HG02852 (cell line): Measurements from ENCODE around the gene IP6K1.
"Not testable (repeated sequence)": the region's sequence is repeated elsewhere in the genome, so short reads cannot be mapped to it uniquely, and the experiment has no call there.

Source experiments
- ATAC-seq: cut with Tn5 transposase; IDR thresholded peaks from one replicate; pipeline ENCODE4 v1.9.1; 2021; ENCODE audit warnings: mild to moderate bottlenecking, moderate library complexity; ENCODE audit not compliant: unreplicated experiment

The IP6K1 gene

GRCh38 chr3:49771340-49771938, 14.9 kb downstream of the IP6K1 start:
- ATAC-seq, result no peak

DNA sequence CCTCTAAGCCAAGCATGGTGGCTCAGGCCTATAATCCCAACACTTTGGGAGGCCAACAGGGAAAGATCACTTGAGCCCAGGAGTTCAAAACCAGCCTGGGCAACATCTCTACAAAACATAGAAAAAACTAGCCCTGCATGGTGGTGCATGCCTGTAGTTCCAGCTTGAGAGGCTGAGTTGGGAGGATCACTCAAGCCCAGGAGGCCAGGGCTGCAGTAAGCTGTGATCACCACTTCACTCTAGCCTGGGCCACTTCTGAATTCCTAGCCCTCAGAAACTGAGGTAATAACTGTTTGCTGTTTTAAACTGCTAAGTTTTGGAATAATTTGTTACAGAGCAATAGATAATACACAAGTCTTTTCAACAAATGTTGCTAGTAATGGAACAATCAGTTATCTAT, 16.4 kb downstream of the IP6K1 start:
- ATAC-seq, result no peak

GRCh38 chr3:49769286-49769915, 16.9 kb downstream of the IP6K1 start:
- ATAC-seq, result no peak

GRCh38 chr3:49763981-49764380, 22.4 kb downstream of the IP6K1 start:
- ATAC-seq, result no peak

GRCh38 chr3:49761661-49762060, 24.7 kb downstream of the IP6K1 start:
- ATAC-seq, result no peak

GRCh38 chr3:49759226-49759625, 27.1 kb downstream of the IP6K1 start:
- ATAC-seq, result no peak

DNA sequence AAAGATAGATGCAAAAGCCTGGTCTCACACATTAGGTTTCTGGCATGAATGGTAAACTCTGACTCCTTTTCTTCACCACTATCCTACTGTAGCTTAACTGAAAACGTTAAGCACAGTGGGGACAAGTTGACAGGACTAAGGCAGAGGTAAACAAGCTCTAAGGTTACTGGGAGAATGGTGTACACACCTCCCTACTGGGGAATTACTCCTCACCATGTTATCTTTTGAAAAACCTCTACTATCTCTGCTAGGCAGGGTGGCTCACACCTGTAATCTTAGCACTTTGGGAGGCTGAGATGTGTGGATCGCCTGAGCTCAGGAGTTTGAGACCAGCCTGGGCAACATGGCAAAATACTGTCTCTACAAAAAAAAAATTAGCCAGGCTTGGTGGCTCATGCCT, 29.1 kb downstream of the IP6K1 start:
- no peak for ATAC-seq

GRCh38 chr3:49756036-49756435, 30.3 kb downstream of the IP6K1 start:
- ATAC-seq, result no peak

GRCh38 chr3:49754536-49754935, 31.8 kb downstream of the IP6K1 start:
- ATAC-seq, result no peak

- no peak for ATAC-seq
These were observed 34.8 kb downstream of the IP6K1 start for GRCh38 chr3:49751501-49751900.

DNA sequence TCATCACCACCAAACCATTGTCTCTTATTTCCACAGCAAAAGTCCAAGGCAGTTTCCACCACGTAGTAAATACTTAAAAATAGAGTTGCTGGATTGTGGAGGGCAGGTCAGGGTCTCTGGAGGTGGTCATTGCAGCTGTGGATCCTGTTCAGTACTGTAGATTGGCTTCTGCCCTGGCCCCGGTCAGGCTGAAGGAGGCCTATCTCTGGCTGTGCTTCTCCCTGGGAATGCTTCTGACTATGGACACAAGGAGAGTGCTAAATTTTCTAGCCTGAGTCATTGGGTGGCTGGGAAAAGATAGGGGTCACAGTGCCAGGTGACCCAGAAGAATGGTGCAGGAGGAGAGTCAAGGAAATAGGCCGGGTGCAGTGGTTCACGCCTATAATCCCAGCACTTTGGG, 36.3 kb downstream of the IP6K1 start:
- ATAC-seq, result no peak

DNA sequence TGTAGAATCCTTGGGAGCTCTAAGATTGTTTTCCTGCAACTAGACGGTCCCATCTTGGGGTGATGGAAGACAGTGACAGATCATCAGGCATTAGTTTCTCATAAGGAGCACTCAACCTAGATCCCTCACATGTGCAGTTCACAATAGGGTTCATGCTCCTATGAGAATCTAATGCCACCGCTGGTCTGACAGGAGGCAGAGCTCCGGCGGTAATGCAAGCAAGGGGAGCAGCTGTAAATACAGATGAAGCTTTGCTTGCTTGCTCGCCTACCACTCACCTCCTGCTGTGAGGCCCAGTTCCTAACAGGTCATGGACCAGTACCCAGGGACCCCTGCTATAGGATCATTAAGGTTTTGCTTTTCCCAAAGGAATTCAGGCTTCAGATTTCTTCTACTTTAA, 37.5 kb downstream of the IP6K1 start:
- not testable (repeated sequence) for ATAC-seq

GRCh38 chr3:49747792-49748480, 38.4 kb downstream of the IP6K1 start:
- no peak for ATAC-seq

DNA sequence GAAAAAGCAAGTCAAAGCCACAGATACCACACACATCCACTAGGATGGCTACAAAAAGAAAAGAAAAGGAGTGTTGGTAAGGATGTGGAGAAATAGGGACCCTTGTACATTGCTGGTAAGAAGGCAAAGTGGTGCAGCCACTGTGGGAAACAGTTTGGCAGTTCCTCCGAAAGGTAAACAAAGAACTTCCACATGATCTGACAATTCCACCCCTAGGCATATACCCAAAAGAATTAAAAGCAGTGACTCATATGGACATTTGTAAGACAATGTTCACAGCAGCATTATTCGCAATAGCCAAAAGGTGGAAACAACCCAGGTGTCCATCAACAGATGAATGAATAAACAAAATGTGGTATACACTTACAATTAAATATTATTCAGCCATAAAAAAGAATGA, 40.4 kb downstream of the IP6K1 start:
- ATAC-seq, result no peak

- no peak for ATAC-seq
These were observed 45.9 kb downstream of the IP6K1 start for GRCh38 chr3:49740427-49740826.

- ATAC-seq, result no peak
These were observed 48.2 kb downstream of the IP6K1 start for GRCh38 chr3:49738067-49738713.

GRCh38 chr3:49734752-49735151, 51.6 kb downstream of the IP6K1 start:
- no peak for ATAC-seq

DNA sequence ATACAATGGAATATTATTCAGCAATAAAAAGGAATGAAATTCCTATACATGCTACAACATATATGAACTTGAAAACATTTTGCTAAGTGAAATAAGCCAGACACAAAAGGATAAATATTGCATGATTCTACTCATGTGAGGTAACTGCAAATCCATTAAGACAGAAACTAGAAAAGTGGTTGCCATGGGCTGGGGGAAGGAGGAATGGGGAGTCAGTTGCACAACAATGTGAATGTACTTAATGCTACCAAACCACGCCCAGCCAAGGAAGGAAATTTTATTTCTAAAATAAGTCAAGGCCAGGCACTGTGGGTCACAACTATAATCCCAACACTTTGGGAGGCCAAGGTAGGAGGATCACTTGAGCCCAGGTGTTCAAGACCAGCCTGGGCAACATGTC, 52.8 kb downstream of the IP6K1 start:
- ATAC-seq, result no peak

DNA sequence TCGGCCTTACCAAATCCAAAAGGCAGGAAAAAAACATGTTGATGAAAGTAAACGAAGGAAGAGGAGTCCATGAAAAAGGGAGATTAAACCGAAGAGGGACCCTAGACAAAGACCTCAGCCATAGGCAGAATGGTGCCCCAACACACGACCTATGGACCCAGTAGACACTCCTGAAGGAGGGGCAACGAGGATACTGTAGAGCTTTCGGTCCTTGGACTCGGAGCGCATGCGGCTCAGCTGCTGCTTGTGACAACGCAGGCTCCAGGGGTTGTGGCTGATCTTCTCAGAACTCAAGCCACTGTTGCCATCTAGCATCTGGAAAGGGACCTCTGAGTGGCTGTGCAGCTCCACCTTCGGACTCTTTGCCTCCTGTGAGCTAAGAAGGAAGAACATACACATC, 53.7 kb downstream of the IP6K1 start:
- ATAC-seq, result no peak

- no peak for ATAC-seq
These were observed 56.3 kb downstream of the IP6K1 start for GRCh38 chr3:49729966-49730609.

- ATAC-seq, result no peak
These were observed 58.4 kb downstream of the IP6K1 start for GRCh38 chr3:49727924-49728361.
